Stomach (tissue), 9 donors: ENCODE data around the gene OLFM1. TPM values are rescaled to one million over a fixed set of nuclear protein-coding genes. Genes with fewer than 3 reads are reported as not detected.
A peak's percentile ranks its signal among the peaks of the same experiment; 100 is the strongest.

Experiments used
- DNase-seq, 2 donors: peaks; one replicate each; pipeline versions ENCODE4 v3.0.0 to v3.0.0-alpha.2; 2013 to 2019
- H3K27ac ChIP-seq, 5 donors: fragments of 200-600 bp in 4 of 5; sonication (generic) in 4 of 5; one replicate each; pipeline ENCODE4 v1.5.1; 2013 to 2019; ENCODE audit warnings: mild to moderate bottlenecking in 1 of 5, moderate library complexity in 1 of 5
- H3K27me3 ChIP-seq, 3 donors: fragments of 200-600 bp; sonication (generic); one replicate each; pipeline ENCODE4 v1.5.1; 2017 to 2019; ENCODE audit warnings: mixed run types in 1 of 3
- H3K36me3 ChIP-seq, 4 donors: fragments of 200-600 bp; sonication (generic); 1 replicate in 3 of 4; 2 replicates in 1 of 4; pipeline ENCODE4 v1.5.1; 2016 to 2019
- H3K4me1 ChIP-seq, 4 donors: fragments of 200-600 bp; sonication (generic); one replicate each; pipeline ENCODE4 v1.5.1; 2016 to 2019
- H3K4me3 ChIP-seq, 4 donors: fragments of 200-600 bp; sonication (generic) in 3 of 4; one replicate each; pipeline ENCODE4 v1.5.1; 2016 to 2019; ENCODE audit warnings: mild to moderate bottlenecking in 1 of 4
- H3K9me3 ChIP-seq, 4 donors: fragments of 200-600 bp; sonication (generic); one replicate each; pipeline ENCODE4 v1.5.1; 2016 to 2019
- CTCF ChIP-seq, 7 experiments: fragments of 450-650 bp in 4 of 7; fragments of 200-600 bp in 3 of 7; sonication (generic) in 3 of 7; IDR thresholded peaks; one replicate each; pipeline ENCODE4 v1.5.1; 2016 to 2019; ENCODE audit warnings: antibody characterized with exemption in 7 of 7, control low read depth in 2 of 7, mild to moderate bottlenecking in 1 of 7
- EP300 ChIP-seq: sonication (generic); formaldehyde crosslinking; IDR thresholded peaks from one replicate; pipeline ENCODE4 v1.6.1; 2017; ENCODE audit warnings: antibody characterized with exemption
- POLR2A ChIP-seq, 4 donors: fragments of 450-650 bp; IDR thresholded peaks; one replicate each; pipeline ENCODE4 v1.6.1; 2016; ENCODE audit warnings: antibody characterized with exemption in 4 of 4, control low read depth in 2 of 4, mild to moderate bottlenecking in 1 of 4, moderate library complexity in 1 of 4
- POLR2AphosphoS5 ChIP-seq, 3 donors: sonication (generic); formaldehyde crosslinking; IDR thresholded peaks; one replicate each; pipeline ENCODE4 v1.6.1; 2016; ENCODE audit warnings: antibody characterized with exemption in 3 of 3
- WGBS, 5 donors: extraction: QIAGEN DNeasy Blood & Tissue Kit in 3 of 5; methylation state at CpG; one replicate each; pipeline versions ENCODE4 v1.1.5 to v1.1.7; 2013 to 2018; 5-methylcytosine and 5-hydroxymethylcytosine counted together
- intact Hi-C: fragments of 100-400 bp; cut with DNase I; formaldehyde crosslinking; loops from one replicate; pipeline ENCODE4 v1.15.1; 2023; ENCODE audit warnings: low total_unique reads
- polyA plus RNA-seq, 3 donors: library from polyadenylated mRNA; stranded (reverse); fragments of 200-250 nt; gene quantifications; one replicate each; pipeline ENCODE4 v1.2.3, GENCODE V29; 2013
- total RNA-seq, 5 donors: library from RNA; depleted of rRNA; stranded (reverse); fragments of >200 nt; gene quantifications; one replicate each; pipeline versions ENCODE4 v1.1.0 to v1.2.3, GENCODE V29; 2014 to 2016
- donor health status: healthy with polysubstance abuse.
- donor health status: Bipolar disorder and iron deficiency.
- donor health status: healthy.

The OLFM1 gene
- total and polyA plus RNA-seq, 8 donors = 0.29 to 58.3 (median 10.5) TPM; not detected in 1

GRCh38 chr9:135074354-135075233, 12.9 kb upstream of the OLFM1 start:
- TF ChIP-seq POLR2A (IDR thresholded peaks at IDR 0.05) = no peak
- no peak for TF ChIP-seq CTCF (IDR thresholded peaks at IDR 0.05)
- TF ChIP-seq EP300 = no peak
- Histone ChIP-seq H3K36me3 (no peaks in the 10 kb centered on the region), H3K4me1 (peaks cover 0 to 24% (median 19%) of the 10 kb centered on the region in 4 donors), H3K27me3 (peaks cover 0 to 80% (median 37%) of the 10 kb centered on the region in 3 donors), H3K9me3 (no peaks in the 10 kb centered on the region), H3K27ac (peak overlapping the region in 2 of 5 donors; percentile 49 to 52), H3K4me3 (peak overlapping the region; percentile 49 to 60 (median 56))
- intact Hi-C loops = no loop called here
- DNase-seq = peak in 1 of 2 donors; percentile 11
- 39 to 53% (median 42%) methylated on average over 16 to 19 of the region's 19 CpGs for WGBS, 5 donors

GRCh38 chr9:135075234-135076142, 12.0 kb upstream of the OLFM1 start:
- peaks cover 0 to 24% (median 19%) of the 10 kb centered on the region in 4 donors for H3K4me1 ChIP-seq

GRCh38 chr9:135076143-135076875, 11.2 kb upstream of the OLFM1 start:
- intact Hi-C loops = no loop called here
- no peak for DNase-seq
- Histone ChIP-seq H3K27me3 (peaks cover 0 to 64% (median 24%) of the 10 kb centered on the region in 3 donors), H3K4me3 (peak overlapping the region; percentile 49 to 60 (median 56)), H3K9me3 (no peaks in the 10 kb centered on the region), H3K36me3 (no peaks in the 10 kb centered on the region), H3K27ac (peak overlapping the region in 1 of 5 donors; percentile 13), H3K4me1 (peaks cover 0 to 24% (median 19%) of the 10 kb centered on the region in 4 donors)
- WGBS, 5 donors = 29 to 36% (median 35%) methylated on average over 19 of the region's 19 CpGs
- TF ChIP-seq EP300 = no peak
- no peak for TF ChIP-seq POLR2A (IDR thresholded peaks at IDR 0.05)
- TF ChIP-seq CTCF (IDR thresholded peaks at IDR 0.05) = no peak
- no peak for TF ChIP-seq POLR2AphosphoS5 (IDR thresholded peaks at IDR 0.05)

More at GRCh38 chr9:135075234-135076142, 12.0 kb upstream of the OLFM1 start:
- Histone ChIP-seq H3K9me3 (no peaks in the 10 kb centered on the region), H3K27me3 (peaks cover 0 to 71% (median 28%) of the 10 kb centered on the region in 3 donors), H3K4me3 (peak overlapping the region; percentile 49 to 60 (median 56)), H3K36me3 (no peaks in the 10 kb centered on the region), H3K27ac (peak overlapping the region in 4 of 5 donors; percentile 9 to 52 (median 34))
- WGBS, 5 donors = 0 to 5% (median 3%) methylated on average over 23 to 90 of the region's 90 CpGs
- no peak for TF ChIP-seq CTCF (IDR thresholded peaks at IDR 0.05)
- TF ChIP-seq POLR2AphosphoS5 (IDR thresholded peaks at IDR 0.05) = peak in 1 of 3 donors; percentile 11
- intact Hi-C loops = no loop called here
- DNase-seq = peak; percentile 29 to 75
